Stimulated activated naive CD4-positive, alpha-beta T cell (primary cell): ENCODE results near the gene OR6B1.
"Not testable (repeated sequence)": the region's sequence is repeated elsewhere in the genome, so short reads cannot be mapped to it uniquely, and the experiment has no call there.

Experiments
- DNase-seq, 6 experiments: peaks; one replicate each; lab custom pipeline; 2025; lab: John Stamatoyannopoulos, UW

OR6B1 gene

DNA sequence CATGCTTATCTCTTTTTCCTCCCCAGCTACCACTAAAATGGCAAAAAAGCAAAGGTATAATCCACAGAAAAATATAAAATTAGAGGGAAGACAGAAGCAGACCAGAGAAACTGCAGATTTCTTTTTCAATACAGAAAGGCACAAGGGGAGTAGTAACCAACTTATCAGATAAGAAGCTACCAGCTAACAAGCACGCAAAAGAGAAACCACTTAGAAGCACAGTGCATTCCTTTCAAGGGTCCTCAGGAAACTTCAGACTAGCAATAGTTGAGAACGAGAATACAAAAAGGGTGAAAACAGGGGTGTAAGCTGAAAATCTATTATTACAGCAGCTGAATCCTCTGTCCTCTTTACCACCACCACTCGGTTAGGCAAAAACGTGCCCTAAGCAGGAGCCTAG is 38.8 kb downstream of the OR6B1 start:
- no peak for DNase-seq

DNA sequence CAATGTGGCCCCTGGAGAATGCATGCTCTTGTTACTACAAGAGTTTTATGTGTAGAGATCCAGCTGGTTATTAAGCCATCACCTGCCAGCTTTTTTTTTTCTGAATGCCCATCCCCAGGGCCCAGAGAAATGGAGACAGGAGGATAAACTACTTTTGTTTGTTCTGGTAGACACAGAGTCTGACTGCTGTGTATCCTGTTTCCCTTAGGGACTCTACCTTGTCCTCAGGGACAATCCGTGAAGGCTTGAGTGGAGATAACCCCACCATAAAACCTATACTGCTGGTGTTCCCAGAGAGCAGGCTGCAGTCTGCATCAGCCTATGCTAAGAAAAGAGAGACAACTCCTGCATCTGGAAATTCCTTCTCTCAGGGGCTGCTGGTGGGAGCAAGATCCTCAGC is 48.5 kb downstream of the OR6B1 start, which contains the start of gene OR2A5:
Gene OR2A5 (plus strand): TSS at position 301 of the 400 bp plus-strand sequence. CDS start 1,454 bp downstream, outside the sequence.
- no peak for DNase-seq

DNA sequence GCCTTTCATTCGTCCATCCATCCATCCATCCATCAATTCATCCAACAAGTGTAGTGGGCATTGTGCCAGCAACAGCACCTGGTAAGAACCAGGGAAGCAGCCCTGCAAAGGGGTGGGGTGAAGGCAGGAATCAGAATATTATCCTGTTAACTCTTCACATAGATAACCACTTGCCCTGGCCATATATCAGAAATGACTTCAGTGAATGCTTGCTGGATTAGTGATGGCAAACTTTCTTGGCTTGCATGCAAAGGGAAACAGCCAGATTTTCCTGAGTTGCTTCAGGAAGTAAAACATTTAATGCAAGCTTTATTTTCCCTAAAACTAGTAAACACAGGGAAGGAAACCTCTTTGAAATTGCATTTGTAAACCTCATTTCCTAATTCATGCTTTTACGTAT is 49.4 kb downstream of the OR6B1 start:
- no peak for DNase-seq

DNA sequence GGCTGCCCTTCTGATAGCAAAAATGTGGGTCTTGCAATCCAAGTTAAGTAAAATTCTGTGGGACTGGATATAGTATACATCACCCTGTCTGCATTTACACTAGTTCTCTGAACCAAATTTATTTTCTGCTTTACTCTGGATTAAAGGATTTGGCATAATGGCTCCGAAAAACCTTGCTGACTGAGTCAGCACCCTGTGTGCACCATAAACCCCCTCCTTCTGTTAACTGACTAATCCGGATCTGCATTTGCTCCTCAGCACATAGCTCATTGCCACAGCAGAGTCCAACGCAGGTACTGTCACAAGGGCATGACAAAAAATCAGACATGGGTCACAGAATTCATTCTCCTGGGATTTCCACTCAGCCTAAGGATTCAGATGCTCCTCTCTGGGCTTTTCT is 50.0 kb downstream of the OR6B1 start:
- DNase-seq, result no peak

DNA sequence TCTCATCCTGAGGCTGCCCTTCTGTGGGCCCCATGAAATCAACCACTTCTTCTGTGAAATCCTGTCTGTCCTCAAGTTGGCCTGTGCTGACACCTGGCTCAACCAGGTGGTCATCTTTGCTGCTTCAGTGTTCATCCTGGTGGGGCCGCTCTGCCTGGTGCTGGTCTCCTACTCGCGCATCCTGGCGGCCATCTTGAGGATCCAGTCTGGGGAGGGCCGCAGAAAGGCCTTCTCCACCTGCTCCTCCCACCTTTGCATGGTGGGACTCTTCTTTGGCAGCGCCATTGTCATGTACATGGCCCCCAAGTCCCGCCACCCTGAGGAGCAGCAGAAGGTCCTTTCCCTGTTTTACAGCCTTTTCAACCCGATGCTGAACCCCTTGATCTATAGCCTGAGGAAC is 50.8 kb downstream of the OR6B1 start:
- DNase-seq, result not testable (repeated sequence)

DNA sequence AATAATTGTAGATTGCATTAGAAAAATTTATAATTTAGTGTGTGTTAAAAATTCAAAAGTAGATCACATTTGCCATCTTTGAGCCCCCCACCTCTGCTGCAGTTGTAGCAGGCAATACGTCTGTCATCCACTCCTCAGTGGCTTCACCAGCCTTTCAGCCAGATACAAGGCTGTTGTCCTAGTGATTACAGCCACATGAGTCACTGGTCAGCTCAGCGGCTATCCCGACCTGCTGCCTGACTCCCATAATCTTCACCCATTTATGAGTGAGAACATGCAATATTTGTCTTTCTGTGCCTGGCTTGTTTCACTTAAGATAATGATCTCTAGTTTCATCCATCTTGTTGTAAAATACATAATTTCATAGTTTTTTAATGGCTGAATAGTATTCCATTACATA is 57.8 kb downstream of the OR6B1 start:
- DNase-seq, result no peak
